CD4-positive, CD25-positive, alpha-beta regulatory T cell (primary cell): ENCODE measurements around the gene ACOX3. TPM values are rescaled to one million over a fixed set of nuclear protein-coding genes. Genes with fewer than 3 reads are reported as not detected.

Experiments
- ATAC-seq, 2 donors: fragments of 150-1000 bp; cut with Tn5 transposase; one replicate each; pipeline ENCODE4 v1.10.0; 2021; ENCODE audit warnings: low read depth in 2 of 2, moderate number of reproducible peaks in 2 of 2, moderate library complexity in 1 of 2
- DNase-seq, 3 donors: peaks; one replicate each; pipeline versions ENCODE4 v3.0.0 to v3.0.0-alpha.2; 2012 to 2022; ENCODE audit warnings: mixed read lengths in 1 of 3
- H3K27ac ChIP-seq: one replicate; pipeline ENCODE4 v1.7.0; 2013; ENCODE audit warnings: mild to moderate bottlenecking, low read length; ENCODE audit not compliant: insufficient read depth, poor library complexity, severe bottlenecking
- H3K27me3 ChIP-seq: one replicate; pipeline ENCODE4 v1.7.0; 2013; ENCODE audit warnings: low read length; ENCODE audit not compliant: control insufficient read depth, insufficient read depth
- H3K36me3 ChIP-seq: one replicate; pipeline ENCODE4 v1.7.0; 2013; ENCODE audit warnings: mild to moderate bottlenecking, low read length, moderate library complexity; ENCODE audit not compliant: control insufficient read depth, insufficient read depth
- H3K4me1 ChIP-seq: 2 replicates; pipeline ENCODE4 v1.7.0; 2013; ENCODE audit warnings: mild to moderate bottlenecking, low read length; ENCODE audit not compliant: insufficient read depth, control insufficient read depth, poor library complexity, severe bottlenecking
- H3K4me3 ChIP-seq: one replicate; pipeline ENCODE4 v1.7.0; 2013; ENCODE audit warnings: low read depth, mild to moderate bottlenecking, low read length, moderate library complexity
- H3K9me3 ChIP-seq, 2 experiments: 1 replicate in 1 of 2; 2 replicates in 1 of 2; pipeline ENCODE4 v1.7.0; 2013; ENCODE audit warnings: low read length in 2 of 2, mild to moderate bottlenecking in 1 of 2, moderate library complexity in 1 of 2; ENCODE audit not compliant: control insufficient read depth in 2 of 2
- H3K27ac Mint-ChIP-seq, 3 donors: one replicate each; pipeline ENCODE4 v1.8.0; 2020 to 2022; ENCODE audit warnings: mild to moderate bottlenecking in 3 of 3, mixed read lengths in 3 of 3, moderate library complexity in 2 of 3
- H3K27me3 Mint-ChIP-seq: one replicate; pipeline ENCODE4 v1.8.0; 2022; ENCODE audit warnings: mild to moderate bottlenecking, mixed read lengths
- H3K36me3 Mint-ChIP-seq: one replicate; pipeline ENCODE4 v1.8.0; 2020; ENCODE audit warnings: mixed read lengths
- H3K4me1 Mint-ChIP-seq, 4 donors: one replicate each; pipeline ENCODE4 v1.8.0; 2020 to 2022; ENCODE audit warnings: mixed read lengths in 4 of 4, mild to moderate bottlenecking in 1 of 4
- H3K4me3 Mint-ChIP-seq, 4 donors: one replicate each; pipeline ENCODE4 v1.8.0; 2020 to 2022; ENCODE audit warnings: mild to moderate bottlenecking in 4 of 4, mixed read lengths in 4 of 4, moderate library complexity in 3 of 4
- H3K9me3 Mint-ChIP-seq, 7 donors: one replicate each; pipeline ENCODE4 v1.8.0; 2020 to 2022; ENCODE audit warnings: mixed read lengths in 7 of 7, mild to moderate bottlenecking in 3 of 7, moderate library complexity in 2 of 7
- polyA plus RNA-seq, 4 donors: library from polyadenylated mRNA; unstranded; fragments of 300-500 nt; fragmentation: Illumina TruSeq; gene quantifications; one replicate each; pipeline ENCODE4 v1.2.3, GENCODE V29; 2021
- total RNA-seq: library from RNA; stranded (reverse); gene quantifications from one replicate; pipeline ENCODE4 v1.2.3, GENCODE V29; 2022

Gene ACOX3
- total and polyA plus RNA-seq, 5 donors from 2014 or later: 13.0 to 22.0 (median 14.2) TPM

- Histone ChIP-seq H3K27me3 (no peaks in the 10 kb centered on the region), H3K9me3 (no peaks in the 10 kb centered on the region), H3K4me1 (no peaks in the 10 kb centered on the region), H3K27ac (no peak overlapping the region), H3K36me3 (no peaks in the 10 kb centered on the region), H3K4me3 (no peak overlapping the region)
- H3K27me3 Mint-ChIP-seq: peaks cover 4% of the 10 kb centered on the region
- H3K36me3 Mint-ChIP-seq: no peaks in the 10 kb centered on the region
- no peak for ATAC-seq
- no peak overlapping the region for H3K4me3 Mint-ChIP-seq
- no peak for DNase-seq
- no peak overlapping the region for H3K27ac Mint-ChIP-seq
- no peaks in the 10 kb centered on the region for H3K9me3 Mint-ChIP-seq
- H3K4me1 Mint-ChIP-seq: no peaks in the 10 kb centered on the region
Observed at GRCh38 chr4:8323947-8324555, 116.5 kb downstream of the ACOX3 start.

DNA sequence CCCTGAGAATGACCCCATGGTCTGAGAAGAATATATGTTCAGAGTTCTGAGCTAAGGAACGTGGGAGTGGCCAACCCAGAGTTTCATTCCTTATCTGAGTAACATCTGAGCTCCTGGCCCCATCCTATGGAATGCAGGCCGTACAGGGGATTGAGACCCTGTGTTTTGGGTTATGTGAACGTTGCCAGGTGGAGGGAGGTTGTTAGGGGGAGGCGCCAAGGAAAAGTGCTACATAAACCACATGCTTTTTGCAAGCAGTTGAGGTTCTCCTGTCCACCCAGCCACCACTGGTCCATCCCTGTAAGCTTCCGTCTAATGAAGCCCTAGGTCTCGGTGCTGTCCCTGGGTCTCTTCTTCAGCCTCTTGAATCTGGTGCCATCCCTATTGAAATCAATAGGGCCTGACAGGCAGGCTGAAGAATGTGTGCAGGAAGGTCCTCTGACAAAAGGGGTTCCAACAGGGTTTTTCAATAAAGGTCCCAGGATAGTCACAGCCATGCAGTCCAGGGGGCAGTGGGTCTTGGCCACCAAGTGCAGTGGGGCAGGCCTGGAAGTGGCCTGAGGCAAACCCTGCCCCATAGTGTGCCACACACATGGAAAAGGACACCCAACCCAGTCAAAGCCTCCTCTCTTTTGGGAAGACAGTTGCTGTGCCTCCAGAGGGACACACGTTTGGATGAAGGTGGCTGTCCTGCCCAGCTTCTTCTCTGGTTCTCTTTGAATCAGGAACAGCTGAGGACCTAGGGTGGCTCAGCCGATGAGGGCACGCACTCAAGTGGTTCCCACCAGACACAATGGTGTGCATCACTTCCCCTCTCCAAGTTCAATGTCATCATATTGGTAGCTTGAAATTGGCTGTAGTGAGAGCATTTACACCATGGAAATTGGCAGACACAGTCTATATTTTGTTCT is 117.5 kb downstream of the ACOX3 start:
- H3K27me3 Mint-ChIP-seq: peaks cover 4% of the 10 kb centered on the region
- no peak for DNase-seq

GRCh38 chr4:8321771-8322170 is 118.8 kb downstream of the ACOX3 start:
- H3K9me3 ChIP-seq: no peaks in the 10 kb centered on the region
- H3K4me3 Mint-ChIP-seq: no peak overlapping the region
- H3K9me3 Mint-ChIP-seq: no peaks in the 10 kb centered on the region
- no peaks in the 10 kb centered on the region for H3K27me3 ChIP-seq
- no peaks in the 10 kb centered on the region for H3K4me1 ChIP-seq
- no peaks in the 10 kb centered on the region for H3K4me1 Mint-ChIP-seq
- no peaks in the 10 kb centered on the region for H3K36me3 Mint-ChIP-seq
- no peaks in the 10 kb centered on the region for H3K36me3 ChIP-seq
- no peak overlapping the region for H3K27ac ChIP-seq
- DNase-seq: no peak
- peaks cover 4% of the 10 kb centered on the region for H3K27me3 Mint-ChIP-seq
- no peak for ATAC-seq
- no peak overlapping the region for H3K4me3 ChIP-seq
- H3K27ac Mint-ChIP-seq: no peak overlapping the region

More for the DNA sequence above, 117.5 kb downstream of the ACOX3 start:
- Mint-ChIP-seq H3K4me3 (no peak overlapping the region), H3K27ac (no peak overlapping the region), H3K36me3 (no peaks in the 10 kb centered on the region), H3K4me1 (no peaks in the 10 kb centered on the region), H3K9me3 (no peaks in the 10 kb centered on the region)
- Histone ChIP-seq H3K9me3 (no peaks in the 10 kb centered on the region), H3K4me1 (no peaks in the 10 kb centered on the region), H3K36me3 (no peaks in the 10 kb centered on the region), H3K27ac (no peak overlapping the region), H3K27me3 (no peaks in the 10 kb centered on the region), H3K4me3 (no peak overlapping the region)
- ATAC-seq: no peak

DNA sequence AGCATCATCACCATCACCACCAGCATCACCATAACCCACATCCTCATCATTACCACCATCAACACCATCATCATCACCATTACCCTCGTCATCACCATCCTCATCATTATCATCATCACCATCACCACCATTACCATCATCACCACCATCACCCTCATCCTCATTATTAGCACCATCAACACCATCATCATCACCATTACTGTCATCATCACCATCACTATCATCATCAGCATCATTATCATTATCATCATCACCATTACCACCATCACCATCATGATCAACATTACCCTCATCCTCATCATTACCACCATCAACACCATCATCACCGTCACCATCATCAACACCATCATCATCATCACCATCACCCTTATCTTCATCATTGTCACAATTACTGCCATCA is 119.3 kb downstream of the ACOX3 start:
- Histone ChIP-seq H3K36me3 (no peaks in the 10 kb centered on the region), H3K9me3 (no peaks in the 10 kb centered on the region), H3K27ac (no peak overlapping the region), H3K4me3 (no peak overlapping the region), H3K4me1 (no peaks in the 10 kb centered on the region), H3K27me3 (no peaks in the 10 kb centered on the region)
- no peak overlapping the region for H3K4me3 Mint-ChIP-seq
- H3K4me1 Mint-ChIP-seq: no peaks in the 10 kb centered on the region
- H3K27ac Mint-ChIP-seq: no peak overlapping the region
- no peaks in the 10 kb centered on the region for H3K9me3 Mint-ChIP-seq
- no peaks in the 10 kb centered on the region for H3K36me3 Mint-ChIP-seq
- ATAC-seq (no peak), DNase-seq (no peak)
- peaks cover 4% of the 10 kb centered on the region for H3K27me3 Mint-ChIP-seq

DNA sequence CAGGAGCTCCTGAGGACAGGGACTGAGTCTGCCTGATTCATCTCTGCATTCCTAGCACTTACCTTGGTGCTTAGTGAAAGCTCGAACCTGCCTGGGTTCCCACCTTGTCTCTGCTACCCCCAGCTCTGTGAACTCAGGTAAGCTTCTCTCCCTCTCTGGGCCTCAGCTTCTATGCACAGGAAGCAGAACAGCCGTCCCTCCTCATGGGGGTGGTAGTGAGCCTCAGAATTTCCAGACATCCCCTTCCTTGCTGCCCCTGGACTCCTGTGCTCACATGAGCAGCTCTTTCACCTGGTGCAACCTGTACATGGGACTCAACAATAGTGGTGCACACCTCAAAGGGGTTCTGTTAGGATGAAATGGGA is 120.2 kb downstream of the ACOX3 start:
- no peaks in the 10 kb centered on the region for H3K36me3 ChIP-seq
- H3K27me3 ChIP-seq: no peaks in the 10 kb centered on the region
- no peak overlapping the region for H3K4me3 ChIP-seq
- H3K27ac ChIP-seq: no peak overlapping the region
- H3K4me1 ChIP-seq: no peaks in the 10 kb centered on the region
- Mint-ChIP-seq H3K27ac (no peak overlapping the region), H3K9me3 (no peaks in the 10 kb centered on the region), H3K27me3 (peaks cover 4% of the 10 kb centered on the region), H3K36me3 (no peaks in the 10 kb centered on the region), H3K4me3 (no peak overlapping the region), H3K4me1 (no peaks in the 10 kb centered on the region)
- ATAC-seq (no peak), DNase-seq (peak in 1 of 3 donors; percentile 16)
- no peaks in the 10 kb centered on the region for H3K9me3 ChIP-seq

GRCh38 chr4:8319731-8320385 is 120.7 kb downstream of the ACOX3 start:
- Histone ChIP-seq H3K36me3 (no peaks in the 10 kb centered on the region), H3K27ac (no peak overlapping the region), H3K4me1 (no peaks in the 10 kb centered on the region), H3K27me3 (no peaks in the 10 kb centered on the region), H3K9me3 (no peaks in the 10 kb centered on the region), H3K4me3 (no peak overlapping the region)
- Mint-ChIP-seq H3K4me3 (no peak overlapping the region), H3K27ac (no peak overlapping the region), H3K27me3 (peaks cover 4% of the 10 kb centered on the region), H3K9me3 (no peaks in the 10 kb centered on the region), H3K4me1 (no peaks in the 10 kb centered on the region), H3K36me3 (no peaks in the 10 kb centered on the region)
- DNase-seq (no peak), ATAC-seq (no peak)

GRCh38 chr4:8319061-8319460 is 121.5 kb downstream of the ACOX3 start:
- DNase-seq: no peak
- Mint-ChIP-seq H3K27me3 (peaks cover 6% of the 10 kb centered on the region), H3K9me3 (peaks cover 0 to 1% (median 0%) of the 10 kb centered on the region in 7 donors)

More at GRCh38 chr4:8319061-8319460, 121.5 kb downstream of the ACOX3 start:
- Histone ChIP-seq H3K4me1 (no peaks in the 10 kb centered on the region), H3K9me3 (no peaks in the 10 kb centered on the region), H3K4me3 (no peak overlapping the region), H3K27ac (no peak overlapping the region), H3K27me3 (no peaks in the 10 kb centered on the region), H3K36me3 (no peaks in the 10 kb centered on the region)
- no peak overlapping the region for H3K27ac Mint-ChIP-seq
- ATAC-seq: no peak
- H3K4me1 Mint-ChIP-seq: no peaks in the 10 kb centered on the region
- H3K36me3 Mint-ChIP-seq: no peaks in the 10 kb centered on the region
- no peak overlapping the region for H3K4me3 Mint-ChIP-seq
